GM21528 (cell line): Measurements from ENCODE around the gene MARK2.

Experiments used
- ATAC-seq: cut with Tn5 transposase; IDR thresholded peaks from one replicate; pipeline ENCODE4 v1.9.1; 2021; ENCODE audit warnings: mild to moderate bottlenecking, moderate library complexity; ENCODE audit not compliant: unreplicated experiment, low FRiP score

MARK2 gene

GRCh38 chr11:63952570-63952969 lies 113.7 kb downstream of the MARK2 start:
- ATAC-seq = no peak

DNA sequence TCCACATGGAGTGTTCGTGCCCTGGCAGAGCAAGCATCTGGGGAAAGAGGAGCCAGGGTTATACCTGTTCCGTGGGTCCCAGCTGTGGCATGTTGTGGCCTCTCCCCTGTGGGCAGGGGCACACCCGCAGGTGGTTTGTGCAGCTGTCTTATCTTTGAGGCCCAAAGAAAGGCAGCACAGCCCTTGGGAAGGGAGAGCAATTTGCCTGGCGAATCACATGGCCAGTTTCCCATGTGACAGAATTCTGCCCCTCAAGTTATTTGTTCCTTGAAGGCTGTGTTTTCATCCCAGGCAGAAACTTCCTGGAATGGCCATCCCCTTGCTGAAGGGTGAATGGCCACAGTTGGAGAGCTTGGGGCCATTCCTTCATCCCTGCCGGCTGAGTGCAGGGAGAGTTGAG lies 119.1 kb downstream of the MARK2 start:
- no peak for ATAC-seq
